GM18505 (cell line): ENCODE data around the gene XPO4.
"Not testable (repeated sequence)": the region's sequence is repeated elsewhere in the genome, so short reads cannot be mapped to it uniquely, and the experiment has no call there.

ENCODE experiments used
- ATAC-seq: cut with Tn5 transposase; IDR thresholded peaks from one replicate; pipeline ENCODE4 v1.9.1; 2021; ENCODE audit not compliant: unreplicated experiment
- POLR2A ChIP-seq: IDR thresholded peaks from 4 replicates; pipeline ENCODE4 v1.6.1; 2011; ENCODE audit warnings: borderline replicate concordance; ENCODE audit not compliant: insufficient read depth, insufficient read length; ENCODE audit errors: extremely low read depth

The XPO4 gene

DNA sequence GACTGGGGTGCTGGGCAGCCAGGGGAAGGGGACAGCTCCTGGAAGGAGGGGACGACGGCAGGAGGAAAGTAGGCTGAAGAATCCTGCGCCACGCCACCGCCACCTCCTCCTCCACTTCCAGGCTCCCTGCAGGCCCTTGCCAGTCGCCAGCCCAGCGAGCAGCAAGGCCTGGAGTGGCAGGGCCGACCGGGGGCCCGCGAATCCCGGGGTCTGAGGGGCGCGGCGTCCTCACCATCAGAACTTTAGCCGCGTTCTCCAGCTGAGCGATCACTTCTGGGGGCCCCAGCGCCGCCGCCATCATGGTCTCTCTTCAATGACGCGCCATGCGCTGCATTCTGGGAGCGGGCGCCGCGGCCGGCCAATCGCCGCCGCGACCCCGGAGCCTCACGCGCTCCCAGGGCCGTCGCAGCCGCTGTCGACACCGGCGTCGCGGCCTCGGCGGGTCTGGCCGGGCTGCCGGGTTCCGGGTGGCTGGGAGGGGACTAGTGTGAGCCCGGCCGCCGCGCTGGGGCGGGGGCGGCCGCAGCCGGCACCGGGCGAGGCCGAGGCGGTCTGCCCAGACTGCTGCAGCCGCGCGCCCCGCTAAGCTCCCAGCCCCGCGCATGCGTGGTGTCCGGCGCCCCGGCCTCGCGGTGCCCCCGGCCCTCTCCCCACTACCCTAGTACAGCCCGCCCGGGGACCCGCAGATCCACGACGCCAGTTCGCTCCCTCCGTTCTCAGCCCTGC is at the start of gene XPO4:
Gene XPO4 (minus strand): TSS at position 309 of the 726 bp plus-strand sequence. CDS start 8 bp downstream, at position 301.
- TF ChIP-seq POLR2A: peak; percentile 87
- peak; percentile 97 for ATAC-seq

DNA sequence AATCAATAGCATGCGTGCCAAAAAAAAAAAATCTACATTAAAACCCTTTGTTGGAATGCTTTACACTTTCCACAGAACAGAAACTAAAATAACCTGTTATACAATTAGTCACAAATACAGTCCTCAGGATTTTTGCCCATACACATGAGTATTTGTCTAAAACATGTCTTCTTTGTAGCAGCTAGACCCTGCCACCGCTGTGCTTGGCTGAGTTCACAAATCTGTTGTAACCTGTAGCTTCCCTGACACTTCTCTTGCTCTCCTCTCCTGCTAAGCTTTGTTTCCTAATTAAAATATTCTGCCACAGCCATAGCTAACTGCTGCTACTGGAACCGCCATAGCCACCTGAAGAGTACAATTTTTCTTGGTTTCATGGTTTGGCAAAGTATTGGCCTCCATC is 45.5 kb upstream of the XPO4 start:
- ATAC-seq: not testable (repeated sequence)

DNA sequence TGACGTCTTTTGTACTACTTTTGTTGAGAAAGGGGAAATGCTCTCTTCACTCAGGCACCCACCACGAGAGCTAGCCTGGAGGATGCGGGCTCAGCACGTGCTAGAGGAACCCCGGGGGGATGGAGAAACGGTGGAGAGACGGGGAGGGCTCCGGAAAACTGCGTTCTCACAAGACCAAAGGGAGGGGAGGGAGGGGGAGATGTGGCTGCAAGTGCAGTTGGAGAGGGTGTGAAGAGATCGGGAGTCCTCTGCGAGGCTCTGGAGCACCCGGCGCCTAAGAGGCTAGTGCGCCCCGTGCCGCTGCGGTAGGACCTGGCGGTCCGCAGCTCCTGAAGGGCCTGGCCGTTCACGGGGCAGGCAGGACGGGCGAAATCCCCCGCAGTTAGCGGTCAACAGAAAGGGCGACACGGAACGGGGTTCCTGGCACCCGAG is 43.4 kb upstream of the XPO4 start:
- TF ChIP-seq POLR2A: no peak
- no peak for ATAC-seq

DNA sequence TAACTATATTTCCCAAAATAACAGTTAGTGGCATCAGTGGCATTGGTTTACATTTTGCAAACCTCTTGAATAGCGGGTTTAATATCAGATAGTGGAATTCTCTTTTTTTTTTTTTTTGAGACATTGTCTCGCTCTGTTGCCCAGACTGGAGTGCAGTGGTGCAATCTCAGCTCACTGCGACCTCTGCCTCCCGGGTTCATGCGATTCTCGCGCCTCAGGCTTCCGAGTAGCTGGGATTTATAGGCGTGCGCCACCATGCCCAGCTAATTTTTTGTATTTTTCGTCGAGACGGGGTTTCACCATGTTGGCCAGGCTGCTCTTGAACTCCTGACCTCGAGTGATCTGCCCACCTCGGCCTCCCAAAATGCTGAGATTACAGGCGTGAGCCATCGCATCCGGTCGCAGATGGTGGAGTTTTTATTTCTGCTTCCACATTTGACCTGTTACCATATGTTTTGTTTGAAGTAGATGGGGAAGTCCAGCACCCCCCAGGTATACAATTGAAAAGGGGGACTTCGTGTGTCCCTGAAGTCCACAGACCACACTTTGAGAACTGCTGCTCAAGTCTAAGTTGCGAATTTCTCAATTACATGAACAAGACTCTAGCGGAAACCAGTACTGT is 40.5 kb upstream of the XPO4 start:
- ATAC-seq: no peak
- no peak for TF ChIP-seq POLR2A

DNA sequence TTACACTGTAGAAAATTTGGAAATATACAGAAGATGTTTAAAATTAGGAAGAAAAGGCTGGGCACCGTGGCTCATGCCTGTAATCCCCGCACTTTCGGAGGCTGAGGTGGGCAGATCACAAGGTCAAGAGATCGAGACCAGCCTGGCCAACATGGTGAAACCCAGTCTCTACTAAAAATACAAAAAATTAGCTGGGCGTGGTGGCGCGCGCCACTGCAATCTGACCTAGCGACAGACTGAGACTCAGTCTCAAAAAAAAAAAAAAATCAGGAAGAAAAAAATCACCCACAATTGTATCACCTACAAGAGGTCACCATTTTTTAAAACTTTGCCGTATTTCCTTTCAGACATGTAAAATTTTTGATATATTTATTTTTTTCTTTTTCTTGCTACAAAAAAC is 38.0 kb upstream of the XPO4 start:
- ATAC-seq: not testable (repeated sequence)

DNA sequence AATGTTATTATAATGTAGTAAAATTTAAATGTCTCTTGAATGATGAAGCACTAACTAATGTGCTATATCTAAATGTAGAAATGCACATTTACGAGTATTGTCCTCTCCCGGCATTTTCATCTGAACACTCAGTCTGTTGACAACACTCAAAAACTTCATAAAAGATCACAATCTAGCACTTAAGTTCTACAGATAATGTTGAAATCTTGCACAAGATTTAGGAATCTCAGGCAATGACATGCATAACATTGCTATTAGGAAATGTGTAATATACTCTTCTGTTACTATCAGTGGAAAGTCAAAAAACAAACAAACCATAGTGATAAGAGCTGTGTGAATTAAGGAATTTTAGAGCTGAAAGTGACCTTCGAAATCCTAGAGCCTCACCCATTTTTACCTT is 37.5 kb upstream of the XPO4 start:
- ATAC-seq: no peak
- TF ChIP-seq POLR2A: no peak

DNA sequence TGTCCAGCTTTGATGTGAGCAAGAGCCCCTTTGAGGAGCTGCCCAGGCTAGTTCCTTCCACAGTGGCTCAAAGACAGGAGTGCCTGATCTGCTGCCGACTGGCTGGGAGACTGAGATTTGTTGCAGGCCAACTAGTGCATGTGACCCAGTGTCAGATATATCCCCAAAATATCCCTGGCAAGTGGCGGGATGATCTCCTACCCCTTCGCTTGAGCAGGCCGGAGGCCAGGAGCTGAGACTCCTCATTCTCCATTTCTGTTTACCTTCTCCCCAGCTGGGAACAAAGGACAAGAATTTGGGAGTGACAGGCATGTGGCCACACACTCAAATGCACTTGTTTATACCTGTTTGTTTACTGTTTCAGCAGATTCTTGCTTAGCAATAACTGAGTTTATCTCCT is 37.1 kb upstream of the XPO4 start:
- TF ChIP-seq POLR2A: no peak
- no peak for ATAC-seq

DNA sequence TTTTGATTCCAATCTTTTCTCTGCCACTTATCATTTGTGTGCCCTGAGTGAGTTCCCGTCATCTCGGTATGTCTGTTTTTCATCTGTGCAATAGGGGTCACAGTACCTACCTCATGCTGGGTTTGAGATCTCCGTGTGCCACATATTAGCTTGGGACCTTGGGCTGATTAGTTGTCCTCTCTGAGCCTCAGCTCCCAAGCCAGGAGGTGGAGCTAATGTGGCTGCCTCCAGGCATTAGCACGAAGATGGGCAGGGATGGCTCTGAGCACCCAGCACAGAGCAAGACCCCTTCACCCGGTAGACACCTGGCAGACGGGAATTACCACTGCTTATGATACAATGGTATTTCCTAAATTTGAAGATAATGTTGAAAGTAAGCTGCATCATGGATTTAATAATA is 35.8 kb upstream of the XPO4 start:
- TF ChIP-seq POLR2A: no peak
- no peak for ATAC-seq

DNA sequence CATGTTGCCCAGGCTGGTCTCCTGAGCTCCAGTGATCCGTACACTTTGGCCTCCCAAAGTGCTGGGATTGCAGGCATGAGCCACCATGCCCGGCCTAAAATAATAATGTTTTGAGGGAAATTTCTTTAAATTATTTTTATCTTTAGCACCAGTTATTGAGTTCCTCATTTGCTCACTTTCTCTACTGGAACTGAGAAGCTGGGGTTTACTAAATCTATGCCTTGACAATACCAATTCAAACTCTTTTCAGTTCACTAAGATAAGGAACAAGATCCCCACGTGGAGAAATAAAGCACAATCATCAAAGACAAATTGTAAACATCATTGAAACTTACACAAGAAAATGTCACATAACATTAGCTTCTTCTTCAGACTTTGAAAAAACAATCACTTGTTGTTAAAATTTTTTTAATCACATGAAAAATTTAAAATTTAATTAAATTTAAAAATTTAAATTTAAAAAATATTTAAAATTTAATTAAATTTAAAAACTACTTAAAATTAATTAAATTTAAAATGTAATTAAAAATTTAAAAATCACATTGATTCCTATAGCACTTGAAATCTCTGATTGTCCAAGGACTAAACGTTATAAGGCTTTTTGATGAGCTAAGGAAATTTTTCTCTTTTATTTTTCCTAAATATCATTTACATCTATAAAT is 25.2 kb upstream of the XPO4 start:
- no peak for ATAC-seq
- no peak for TF ChIP-seq POLR2A

DNA sequence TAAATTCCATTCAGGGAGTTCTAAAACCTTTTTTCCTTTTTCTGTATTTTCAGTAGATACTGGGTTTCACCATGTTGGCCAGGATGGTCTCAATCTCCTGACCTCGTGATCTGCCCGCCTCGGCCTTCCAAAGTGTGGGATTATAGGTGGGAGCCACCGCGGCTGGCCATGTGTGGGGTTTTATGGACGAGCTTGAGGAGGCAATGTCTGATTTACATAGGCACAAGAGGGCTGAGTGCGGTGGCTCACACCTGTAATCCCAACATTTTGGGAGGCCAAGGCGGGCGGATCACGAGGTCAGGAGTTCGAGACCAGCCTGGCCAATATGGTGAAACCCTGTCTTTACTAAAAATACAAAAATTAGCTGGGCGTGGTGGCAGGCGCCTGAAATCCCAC is 22.8 kb upstream of the XPO4 start:
- ATAC-seq: not testable (repeated sequence)

DNA sequence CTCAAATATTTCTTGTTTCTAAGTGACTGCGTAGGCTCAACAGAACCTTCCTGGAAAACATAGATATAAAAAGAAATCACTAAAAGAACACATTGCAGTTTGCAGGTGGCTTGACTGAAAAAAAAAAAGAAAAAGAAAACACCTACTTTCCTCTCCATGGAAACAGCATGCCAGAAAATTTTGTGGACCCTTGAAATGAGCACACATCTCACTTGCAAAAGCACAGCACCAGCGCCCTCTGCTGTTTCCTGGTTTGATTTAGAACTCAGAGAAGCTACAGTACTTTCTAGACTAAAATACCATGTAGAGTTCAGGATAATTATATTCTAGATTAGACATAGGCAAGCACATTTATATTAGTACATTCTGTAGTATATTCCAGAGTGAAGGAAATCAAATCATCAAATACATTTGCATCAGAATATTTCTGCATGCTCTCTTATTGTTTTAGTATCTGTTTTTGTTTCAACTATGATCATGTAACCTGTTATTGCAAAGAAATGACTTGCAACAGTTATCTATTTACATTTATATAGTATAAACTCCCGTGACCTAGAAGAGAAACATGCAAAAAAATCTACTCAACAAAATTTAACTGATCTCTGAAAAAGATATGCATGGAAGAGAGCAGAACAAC is 22.3 kb upstream of the XPO4 start:
- ATAC-seq: no peak
- no peak for TF ChIP-seq POLR2A

DNA sequence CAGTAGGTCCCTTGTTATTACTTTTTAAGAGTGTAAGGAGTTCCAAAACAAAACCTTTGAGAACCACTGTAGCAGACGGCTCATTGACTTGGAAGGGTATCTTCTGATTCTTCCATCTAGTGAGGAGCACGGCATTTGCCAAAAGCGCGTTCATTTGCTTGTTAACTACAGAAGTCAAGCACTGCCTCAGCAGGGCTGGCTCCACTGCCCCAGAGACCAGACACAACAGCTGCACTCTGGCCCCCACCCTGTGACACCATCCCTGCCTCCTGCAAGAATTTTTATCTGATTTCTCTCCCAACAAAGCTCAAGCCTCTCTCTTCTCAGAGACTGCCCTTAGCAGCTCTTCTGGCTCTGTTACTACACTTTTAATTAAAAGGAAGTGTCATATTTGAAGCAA is 20.7 kb upstream of the XPO4 start:
- no peak for TF ChIP-seq POLR2A
- no peak for ATAC-seq

DNA sequence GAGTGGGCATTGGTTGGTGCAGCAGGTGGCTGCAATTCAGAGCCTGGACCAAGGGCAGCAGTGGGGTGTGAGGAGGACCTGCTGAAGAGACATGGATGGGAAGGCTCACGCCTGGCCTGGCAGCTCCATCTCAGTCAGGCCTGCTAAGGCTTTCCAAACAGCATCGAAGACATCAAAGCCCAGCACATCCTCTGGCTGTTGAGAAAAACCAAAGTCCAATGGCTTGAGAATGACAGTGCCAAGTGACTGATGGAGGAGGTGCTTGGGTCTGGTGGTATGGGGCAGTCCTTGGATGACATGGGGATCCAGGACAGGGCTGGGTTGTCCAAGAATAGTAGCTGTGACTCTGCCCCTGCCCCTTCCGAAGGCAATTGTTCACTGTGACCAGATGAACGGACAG is 19.0 kb upstream of the XPO4 start:
- no peak for ATAC-seq
- no peak for TF ChIP-seq POLR2A

DNA sequence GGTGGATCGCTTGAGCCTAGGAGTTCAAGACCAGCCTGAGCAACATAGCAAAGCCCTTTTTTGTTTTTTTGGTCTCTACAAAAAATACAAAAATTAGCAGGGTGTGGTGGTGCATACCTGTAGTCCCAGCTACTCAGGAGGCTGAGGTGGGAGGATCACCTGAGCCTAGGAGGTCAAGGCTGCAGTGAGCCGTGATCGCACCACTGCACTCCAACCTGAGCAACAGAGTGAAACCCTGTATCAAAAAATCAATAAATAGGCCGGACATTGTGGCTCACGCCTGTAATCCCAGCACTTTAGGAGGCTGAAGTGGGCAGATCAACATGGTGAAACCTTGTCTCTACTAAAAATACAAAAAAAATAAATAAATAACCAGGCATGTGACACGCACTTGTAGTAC is 13.1 kb upstream of the XPO4 start:
- not testable (repeated sequence) for ATAC-seq

DNA sequence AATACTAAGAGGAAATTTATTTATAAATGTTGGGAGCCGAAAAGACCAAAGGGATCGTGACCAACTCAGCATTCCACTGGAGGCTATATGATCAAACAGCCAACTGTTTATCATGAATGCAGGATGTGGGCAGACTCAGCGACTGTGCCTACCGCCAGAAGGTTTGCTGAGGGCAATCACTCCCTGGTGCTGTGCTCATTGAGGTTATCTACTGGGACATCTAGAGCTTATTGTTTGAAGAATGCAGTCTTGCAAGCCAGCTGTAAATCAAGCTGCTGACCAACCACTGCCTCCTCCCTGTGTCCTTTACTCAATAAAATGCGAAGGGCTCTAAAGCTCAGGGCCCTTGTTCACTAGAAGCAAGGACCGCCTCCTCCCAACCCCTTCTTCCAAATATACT is 8.5 kb upstream of the XPO4 start:
- ATAC-seq: no peak

More for the DNA sequence above, 8.5 kb upstream of the XPO4 start:
- no peak for TF ChIP-seq POLR2A
